OCI-LY7 (cell line): Measurements from ENCODE around the gene HS3ST5.

Source experiments
- EZH2phosphoT487 ChIP-seq: fragments of 200-600 bp; sonication (generic); IDR thresholded peaks from 2 replicates; pipeline ENCODE4 v1.6.1; 2018; ENCODE audit warnings: low read depth, borderline replicate concordance, mild to moderate bottlenecking, mixed run types, antibody characterized with exemption, low read length, moderate library complexity, mixed read lengths
- TF ChIP-seq, protein P1 (sequence below): fragments of 200-600 bp; sonication (generic); conservative IDR thresholded peaks from 2 replicates; pipeline ENCODE4 v1.5.1; 2014; ENCODE audit warnings: mild to moderate bottlenecking, antibody characterized with exemption, low read length, moderate library complexity, mixed read lengths

DNA sequence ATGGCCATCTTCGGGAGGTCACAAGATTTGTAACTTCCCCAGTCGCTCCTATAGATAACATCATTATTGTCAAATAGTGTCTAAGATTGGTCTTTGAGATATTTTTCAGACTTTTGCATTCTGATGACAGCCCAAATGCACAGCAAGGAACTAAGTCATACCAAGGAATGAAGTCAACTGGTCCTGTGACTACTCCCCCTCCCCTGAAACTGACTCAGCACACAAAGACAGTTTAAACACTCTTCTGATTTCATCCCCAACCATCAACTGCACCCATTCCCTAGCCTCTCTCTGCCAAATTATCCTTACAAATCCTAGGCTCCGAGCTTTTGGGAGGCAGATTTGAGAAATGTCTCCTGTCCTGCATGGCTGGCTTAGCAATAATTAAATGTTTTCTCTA lies 139.4 kb downstream of the HS3ST5 start:
- TF ChIP-seq, protein P1, sequence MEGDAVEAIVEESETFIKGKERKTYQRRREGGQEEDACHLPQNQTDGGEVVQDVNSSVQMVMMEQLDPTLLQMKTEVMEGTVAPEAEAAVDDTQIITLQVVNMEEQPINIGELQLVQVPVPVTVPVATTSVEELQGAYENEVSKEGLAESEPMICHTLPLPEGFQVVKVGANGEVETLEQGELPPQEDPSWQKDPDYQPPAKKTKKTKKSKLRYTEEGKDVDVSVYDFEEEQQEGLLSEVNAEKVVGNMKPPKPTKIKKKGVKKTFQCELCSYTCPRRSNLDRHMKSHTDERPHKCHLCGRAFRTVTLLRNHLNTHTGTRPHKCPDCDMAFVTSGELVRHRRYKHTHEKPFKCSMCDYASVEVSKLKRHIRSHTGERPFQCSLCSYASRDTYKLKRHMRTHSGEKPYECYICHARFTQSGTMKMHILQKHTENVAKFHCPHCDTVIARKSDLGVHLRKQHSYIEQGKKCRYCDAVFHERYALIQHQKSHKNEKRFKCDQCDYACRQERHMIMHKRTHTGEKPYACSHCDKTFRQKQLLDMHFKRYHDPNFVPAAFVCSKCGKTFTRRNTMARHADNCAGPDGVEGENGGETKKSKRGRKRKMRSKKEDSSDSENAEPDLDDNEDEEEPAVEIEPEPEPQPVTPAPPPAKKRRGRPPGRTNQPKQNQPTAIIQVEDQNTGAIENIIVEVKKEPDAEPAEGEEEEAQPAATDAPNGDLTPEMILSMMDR = no peak
- TF ChIP-seq EZH2phosphoT487 = no peak
